Erythroblast (primary cell): ENCODE results near the gene GLRX3.

Source experiments
- DNase-seq, 2 experiments: peaks; one replicate each; lab custom pipeline; 2025; lab: John Stamatoyannopoulos, UW
- GATA1 ChIP-seq: IDR thresholded peaks from 2 replicates; pipeline ENCODE4 v1.6.1; 2011; ENCODE audit warnings: low read depth, mild to moderate bottlenecking, control low read depth, low read length, moderate library complexity
- POLR2A ChIP-seq: IDR thresholded peaks from 2 replicates; pipeline ENCODE4 v1.6.1; 2011; ENCODE audit warnings: mild to moderate bottlenecking, low read length

The GLRX3 gene

GRCh38 chr10:130159192-130159794, 23.1 kb downstream of the GLRX3 start:
- no peak for DNase-seq
- no peak for TF ChIP-seq POLR2A
- no peak for TF ChIP-seq GATA1

- peak; percentile 7 to 16 for DNase-seq
These were observed 24.6 kb downstream of the GLRX3 start for GRCh38 chr10:130160775-130161174.

GRCh38 chr10:130161331-130161730, 25.1 kb downstream of the GLRX3 start:
- TF ChIP-seq POLR2A, result no peak
- TF ChIP-seq GATA1, result no peak
- DNase-seq, result no peak

More at GRCh38 chr10:130160775-130161174, 24.6 kb downstream of the GLRX3 start:
- no peak for TF ChIP-seq GATA1

- TF ChIP-seq POLR2A (no peak), GATA1 (no peak)
- no peak for DNase-seq
These were observed 31.0 kb downstream of the GLRX3 start for GRCh38 chr10:130167193-130167592.

GRCh38 chr10:130167707-130168106, 31.5 kb downstream of the GLRX3 start:
- DNase-seq, result no peak
- no peak for TF ChIP-seq POLR2A
- TF ChIP-seq GATA1, result no peak

- TF ChIP-seq POLR2A, result no peak
- no peak for DNase-seq
These were observed 33.1 kb downstream of the GLRX3 start for GRCh38 chr10:130169136-130169859.

GRCh38 chr10:130171196-130171595, 35.0 kb downstream of the GLRX3 start:
- TF ChIP-seq POLR2A (no peak), GATA1 (no peak)
- DNase-seq, result no peak

- TF ChIP-seq GATA1, result no peak
- TF ChIP-seq POLR2A, result no peak
- DNase-seq, result no peak
These were observed 38.1 kb downstream of the GLRX3 start for GRCh38 chr10:130174328-130174727.

GRCh38 chr10:130175074-130175473, 38.9 kb downstream of the GLRX3 start:
- no peak for DNase-seq
- TF ChIP-seq GATA1 (no peak), POLR2A (no peak)

- DNase-seq, result no peak
- no peak for TF ChIP-seq GATA1
- TF ChIP-seq POLR2A, result no peak
These were observed 41.1 kb downstream of the GLRX3 start for GRCh38 chr10:130177250-130177649.

GRCh38 chr10:130179640-130180039, 43.4 kb downstream of the GLRX3 start:
- no peak for TF ChIP-seq POLR2A
- TF ChIP-seq GATA1, result no peak
- DNase-seq, result peak; percentile 61 to 68

- TF ChIP-seq POLR2A, result no peak
- no peak for TF ChIP-seq GATA1
- peak; percentile 9 to 42 for DNase-seq
These were observed 44.2 kb downstream of the GLRX3 start for GRCh38 chr10:130180416-130180815.

GRCh38 chr10:130181858-130182257, 45.7 kb downstream of the GLRX3 start:
- TF ChIP-seq POLR2A (no peak), GATA1 (no peak)
- DNase-seq, result no peak

- TF ChIP-seq GATA1 (no peak), POLR2A (no peak)
- no peak for DNase-seq
These were observed 49.4 kb downstream of the GLRX3 start for GRCh38 chr10:130185591-130185990.
